HG03521 (cell line): ENCODE results near the gene MIA.
"Not testable (repeated sequence)": the region's sequence is repeated elsewhere in the genome, so short reads cannot be mapped to it uniquely, and the experiment has no call there.

Source experiments
- ATAC-seq: cut with Tn5 transposase; IDR thresholded peaks from one replicate; pipeline ENCODE4 v1.9.1; 2021; ENCODE audit warnings: mild to moderate bottlenecking, moderate library complexity; ENCODE audit not compliant: unreplicated experiment

Gene MIA

GRCh38 chr19:40818480-40819399, 43.4 kb downstream of the MIA start:
- ATAC-seq = not testable (repeated sequence)

GRCh38 chr19:40819479-40820234, 44.3 kb downstream of the MIA start:
- ATAC-seq = not testable (repeated sequence)

GRCh38 chr19:40822161-40822560, 46.8 kb downstream of the MIA start:
- ATAC-seq = no peak

- not testable (repeated sequence) for ATAC-seq
Observed at GRCh38 chr19:40822704-40823553, 47.6 kb downstream of the MIA start.

DNA sequence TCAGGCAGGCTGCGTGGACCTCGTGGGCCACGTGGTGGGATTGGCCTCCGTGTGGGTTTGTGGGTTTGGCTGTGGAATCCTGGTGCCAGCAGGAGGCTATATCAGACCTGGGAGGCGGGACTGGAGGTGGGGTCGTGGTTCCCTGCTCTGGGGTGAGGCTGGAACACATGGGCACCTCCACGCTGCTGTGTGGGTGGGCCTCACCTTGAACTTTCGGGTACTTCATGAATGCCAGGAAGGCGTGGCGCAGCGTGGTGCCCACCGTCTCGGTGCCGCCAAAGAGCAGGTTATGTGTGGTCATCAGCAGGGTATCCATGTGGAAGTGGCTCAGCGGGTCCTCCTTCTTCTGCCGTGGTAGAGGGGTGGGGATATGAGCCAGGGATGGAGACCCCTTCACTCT, 49.6 kb downstream of the MIA start:
- ATAC-seq = not testable (repeated sequence)

- ATAC-seq = not testable (repeated sequence)
Observed at GRCh38 chr19:40825460-40826095, 50.3 kb downstream of the MIA start.

GRCh38 chr19:40826312-40826698, 51.0 kb downstream of the MIA start:
- not testable (repeated sequence) for ATAC-seq

- ATAC-seq = not testable (repeated sequence)
Observed at GRCh38 chr19:40826699-40827385, 51.5 kb downstream of the MIA start.
